ENCODE measurements around the gene IDH2. TPM values are rescaled to one million over a fixed set of nuclear protein-coding genes. Genes with fewer than 3 reads are reported as not detected.

Gene IDH2
- total RNA-seq, 3 donors from 2014 or later (not counting 1 experiment from before 2014, with no cell fraction given), result 72.3 to 91.5 (median 81.0) TPM

DNA sequence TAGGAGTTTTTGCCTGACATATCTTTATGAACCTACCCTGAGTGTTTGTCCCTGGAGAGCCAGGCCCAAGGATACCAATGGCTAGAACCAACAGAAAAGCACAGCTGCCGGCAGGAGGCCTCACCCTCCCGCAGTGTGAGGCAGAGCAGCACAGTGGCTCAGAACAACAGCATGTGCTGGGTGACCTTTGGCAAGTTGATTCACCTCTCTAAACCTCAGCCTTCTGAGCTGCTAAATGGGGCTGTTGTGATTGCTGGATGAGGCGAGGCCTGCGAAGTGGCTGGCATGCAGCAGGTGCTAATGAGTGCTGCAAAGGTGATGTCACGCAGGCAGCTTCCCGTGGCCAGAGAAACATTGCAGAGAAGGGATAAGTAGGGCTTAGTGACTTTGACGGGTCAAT is 23.3 kb downstream of the IDH2 start:
- no peaks in the 10 kb centered on the region for H3K4me1 Mint-ChIP-seq
- no peak overlapping the region for H3K27ac Mint-ChIP-seq
- ATAC-seq (no peak), DNase-seq (no peak)
- no peaks in the 10 kb centered on the region for H3K36me3 Mint-ChIP-seq
- intact Hi-C loops (cut with micrococcal nuclease), result no loop called here
- no peak overlapping the region for H3K4me3 ChIP-seq (ENCODE audit: low read length)
- no peak overlapping the region for H3K4me3 Mint-ChIP-seq
- peaks cover 22% of the 10 kb centered on the region for H3K36me3 ChIP-seq (ENCODE audit: control insufficient read depth, insufficient read depth, low read length)
- H3K9me3 Mint-ChIP-seq, result no peaks in the 10 kb centered on the region
- no peaks in the 10 kb centered on the region for H3K27me3 ChIP-seq (ENCODE audit: control insufficient read depth, insufficient read depth, low read length)
- TF ChIP-seq, protein P1, sequence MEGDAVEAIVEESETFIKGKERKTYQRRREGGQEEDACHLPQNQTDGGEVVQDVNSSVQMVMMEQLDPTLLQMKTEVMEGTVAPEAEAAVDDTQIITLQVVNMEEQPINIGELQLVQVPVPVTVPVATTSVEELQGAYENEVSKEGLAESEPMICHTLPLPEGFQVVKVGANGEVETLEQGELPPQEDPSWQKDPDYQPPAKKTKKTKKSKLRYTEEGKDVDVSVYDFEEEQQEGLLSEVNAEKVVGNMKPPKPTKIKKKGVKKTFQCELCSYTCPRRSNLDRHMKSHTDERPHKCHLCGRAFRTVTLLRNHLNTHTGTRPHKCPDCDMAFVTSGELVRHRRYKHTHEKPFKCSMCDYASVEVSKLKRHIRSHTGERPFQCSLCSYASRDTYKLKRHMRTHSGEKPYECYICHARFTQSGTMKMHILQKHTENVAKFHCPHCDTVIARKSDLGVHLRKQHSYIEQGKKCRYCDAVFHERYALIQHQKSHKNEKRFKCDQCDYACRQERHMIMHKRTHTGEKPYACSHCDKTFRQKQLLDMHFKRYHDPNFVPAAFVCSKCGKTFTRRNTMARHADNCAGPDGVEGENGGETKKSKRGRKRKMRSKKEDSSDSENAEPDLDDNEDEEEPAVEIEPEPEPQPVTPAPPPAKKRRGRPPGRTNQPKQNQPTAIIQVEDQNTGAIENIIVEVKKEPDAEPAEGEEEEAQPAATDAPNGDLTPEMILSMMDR (IDR thresholded peaks at IDR 0.05), result no peak
- no peaks in the 10 kb centered on the region for H3K9me3 ChIP-seq (ENCODE audit: control insufficient read depth, insufficient read depth, low read length)
- no peak overlapping the region for H3K27ac ChIP-seq (ENCODE audit: low read length)
- H3K27me3 Mint-ChIP-seq (ENCODE audit: low read depth in 2 of 2), result no peaks in the 10 kb centered on the region
- 90% methylated on average over 7 of the region's 7 CpGs for WGBS (ENCODE audit: insufficient coverage)
- no peaks in the 10 kb centered on the region for H3K4me1 ChIP-seq (ENCODE audit: control insufficient read depth, insufficient read depth, low read length)

GRCh38 chr15:90076716-90077115 is 25.6 kb downstream of the IDH2 start:
- Histone ChIP-seq H3K4me1 (ENCODE audit: control insufficient read depth, insufficient read depth, low read length) (no peaks in the 10 kb centered on the region), H3K27me3 (ENCODE audit: control insufficient read depth, insufficient read depth, low read length) (no peaks in the 10 kb centered on the region), H3K9me3 (ENCODE audit: control insufficient read depth, insufficient read depth, low read length) (no peaks in the 10 kb centered on the region), H3K36me3 (ENCODE audit: control insufficient read depth, insufficient read depth, low read length) (peaks cover 18% of the 10 kb centered on the region), H3K4me3 (ENCODE audit: low read length) (no peak overlapping the region), H3K27ac (ENCODE audit: low read length) (no peak overlapping the region)
- no peaks in the 10 kb centered on the region for H3K27me3 Mint-ChIP-seq (ENCODE audit: low read depth in 2 of 2)
- no peaks in the 10 kb centered on the region for H3K9me3 Mint-ChIP-seq
- no peak overlapping the region for H3K4me3 Mint-ChIP-seq
- no peak for DNase-seq
- H3K36me3 Mint-ChIP-seq, result no peaks in the 10 kb centered on the region
- H3K27ac Mint-ChIP-seq, result no peak overlapping the region
- no peaks in the 10 kb centered on the region for H3K4me1 Mint-ChIP-seq
- no peak for ATAC-seq
- intact Hi-C loops (cut with micrococcal nuclease), result no loop called here
- 99% methylated on average over 6 of the region's 6 CpGs for WGBS (ENCODE audit: insufficient coverage)
- TF ChIP-seq, protein P1 (IDR thresholded peaks at IDR 0.05), result no peak

DNA sequence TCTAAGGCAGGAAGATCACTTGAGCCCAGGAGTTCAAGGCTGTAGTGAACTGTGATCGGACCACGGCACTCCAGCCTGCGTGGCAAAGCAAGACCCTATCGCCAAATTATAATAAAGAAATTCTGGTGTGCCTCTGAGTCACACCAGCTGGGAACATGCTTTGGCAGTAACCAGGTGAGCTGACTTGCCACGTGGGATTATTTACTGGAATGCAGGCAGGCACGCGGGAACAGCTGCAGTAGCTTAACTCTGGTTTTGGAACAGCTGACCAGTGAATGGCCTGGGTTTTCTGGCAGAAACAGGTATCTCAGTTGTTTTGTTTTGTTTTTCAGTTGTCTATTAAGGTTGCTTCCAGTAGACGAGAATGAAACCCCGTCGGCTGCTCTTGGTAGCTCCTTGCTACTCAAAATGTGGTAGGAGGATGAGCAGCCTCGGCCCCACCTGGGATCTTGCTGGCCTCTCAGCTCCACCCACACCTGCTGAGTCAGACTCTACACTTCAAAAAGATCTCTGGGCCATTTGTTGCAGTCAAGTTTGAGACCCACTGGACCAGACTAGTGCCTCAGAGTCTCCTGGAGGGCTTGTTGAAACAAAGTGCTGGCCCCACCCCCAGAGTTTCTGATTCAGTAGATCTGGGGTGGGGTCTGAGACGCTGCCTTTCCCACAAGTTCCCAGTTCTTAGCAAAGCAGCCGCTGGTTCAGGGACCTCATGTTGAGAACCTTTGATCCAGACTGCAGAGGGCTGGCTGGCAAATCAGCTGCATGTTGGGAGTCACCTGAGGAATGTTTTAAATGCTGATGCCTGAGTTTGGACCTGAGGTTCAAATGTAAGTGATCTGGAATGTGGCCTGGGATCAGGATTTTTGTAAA is 26.6 kb downstream of the IDH2 start:
- intact Hi-C loops (cut with micrococcal nuclease), result no loop called here
- Histone ChIP-seq H3K27me3 (ENCODE audit: control insufficient read depth, insufficient read depth, low read length) (no peaks in the 10 kb centered on the region), H3K4me3 (ENCODE audit: low read length) (no peak overlapping the region), H3K4me1 (ENCODE audit: control insufficient read depth, insufficient read depth, low read length) (peaks cover 2% of the 10 kb centered on the region), H3K36me3 (ENCODE audit: control insufficient read depth, insufficient read depth, low read length) (peaks cover 16% of the 10 kb centered on the region), H3K9me3 (ENCODE audit: control insufficient read depth, insufficient read depth, low read length) (no peaks in the 10 kb centered on the region), H3K27ac (ENCODE audit: low read length) (no peak overlapping the region)
- no peaks in the 10 kb centered on the region for H3K36me3 Mint-ChIP-seq
- ATAC-seq (no peak), DNase-seq (no peak)
- 92% methylated on average over 13 of the region's 13 CpGs for WGBS (ENCODE audit: insufficient coverage)
- H3K9me3 Mint-ChIP-seq, result no peaks in the 10 kb centered on the region
- TF ChIP-seq, protein P1 (IDR thresholded peaks at IDR 0.05), result no peak
- H3K27ac Mint-ChIP-seq, result no peak overlapping the region
- no peaks in the 10 kb centered on the region for H3K27me3 Mint-ChIP-seq (ENCODE audit: low read depth in 2 of 2)
- peaks cover 4 to 5% of the 10 kb centered on the region in 2 donors for H3K4me1 Mint-ChIP-seq
- H3K4me3 Mint-ChIP-seq, result no peak overlapping the region
